ENCODE results near the gene PAGE5.

PAGE5 gene, protein sequence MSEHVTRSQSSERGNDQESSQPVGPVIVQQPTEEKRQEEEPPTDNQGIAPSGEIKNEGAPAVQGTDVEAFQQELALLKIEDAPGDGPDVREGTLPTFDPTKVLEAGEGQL

DNA sequence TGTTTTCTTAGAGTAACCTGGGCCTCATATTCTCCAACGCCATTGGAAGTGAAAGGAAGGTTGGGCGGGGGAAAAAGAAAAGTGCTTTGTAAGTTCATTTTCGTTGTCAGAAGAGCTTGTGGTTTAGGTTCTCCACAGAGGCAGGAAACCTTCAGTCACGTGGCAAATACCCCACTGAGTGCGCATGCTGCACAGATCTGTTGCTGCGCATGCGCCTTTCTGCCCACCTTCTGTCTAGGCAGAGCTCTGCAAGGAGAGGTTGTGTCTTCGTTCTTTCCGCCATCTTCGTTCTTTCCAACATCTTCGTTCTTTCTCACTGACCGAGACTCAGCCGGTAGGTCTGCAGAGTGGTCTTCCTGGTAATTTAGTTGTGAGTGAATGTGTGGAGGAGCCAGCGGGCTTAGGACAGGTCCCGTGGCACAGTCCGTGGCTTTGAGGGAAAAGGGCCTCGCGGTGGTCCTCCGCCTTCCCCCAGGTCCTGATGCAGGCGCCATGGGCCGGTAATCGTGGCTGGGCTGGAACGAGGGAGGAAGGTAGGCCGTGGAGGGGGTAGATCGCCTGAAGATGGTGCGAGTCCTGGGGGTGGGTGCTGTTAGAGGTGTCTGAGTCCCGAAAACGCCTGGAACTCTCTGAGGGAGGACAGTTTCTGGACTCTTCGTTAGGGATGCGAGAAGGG, at the start of gene PAGE5:
Gene PAGE5 (plus strand): TSS at position 228 of the 676 bp plus-strand sequence. CDS start 1,037 bp downstream, outside the sequence.
- in situ Hi-C loops (cut with MboI; ENCODE audit: low sequenced_read_pairs), result no loop called here

DNA sequence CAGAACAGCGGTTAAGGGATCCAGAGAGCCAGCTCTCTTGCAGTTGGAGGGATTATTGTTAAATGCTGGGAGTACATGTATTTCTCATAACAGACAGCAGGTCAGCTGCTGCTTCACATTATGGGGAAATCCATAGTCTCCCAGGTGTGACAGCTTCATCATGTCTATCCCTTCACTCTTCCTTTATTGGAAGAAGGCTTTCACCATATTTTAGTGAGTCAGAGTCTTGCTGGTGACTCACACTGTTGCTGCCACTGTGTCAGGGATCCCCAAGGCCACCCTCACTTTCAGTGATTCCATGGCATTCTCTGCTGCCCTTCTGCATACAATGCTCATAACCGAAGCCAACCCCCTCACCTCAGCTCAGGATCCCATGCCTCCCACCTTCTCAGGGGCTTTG, 32.9 kb upstream of the PAGE5 start:
- in situ Hi-C loops (cut with MboI; ENCODE audit: low sequenced_read_pairs), result no loop called here

DNA sequence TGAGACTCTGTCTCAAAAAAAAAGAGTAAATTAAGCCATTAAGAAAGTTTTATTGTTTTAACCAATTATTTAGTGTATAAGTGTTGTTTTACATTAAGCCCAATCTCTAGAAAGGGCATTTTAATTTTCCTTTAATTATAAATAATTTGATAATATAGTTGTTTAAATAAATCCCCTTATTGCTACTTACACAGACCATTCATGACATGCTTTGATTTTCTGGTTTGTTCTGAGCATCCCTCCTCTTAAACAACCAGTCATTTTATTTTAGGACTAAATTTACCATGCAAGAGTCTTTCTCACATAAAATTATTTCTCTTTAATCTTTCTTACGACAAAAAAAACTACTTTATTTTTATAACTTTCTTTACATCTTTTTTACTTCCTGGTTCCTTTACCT, 23.5 kb upstream of the PAGE5 start:
- in situ Hi-C loops (cut with MboI; ENCODE audit: low sequenced_read_pairs), result no loop called here

DNA sequence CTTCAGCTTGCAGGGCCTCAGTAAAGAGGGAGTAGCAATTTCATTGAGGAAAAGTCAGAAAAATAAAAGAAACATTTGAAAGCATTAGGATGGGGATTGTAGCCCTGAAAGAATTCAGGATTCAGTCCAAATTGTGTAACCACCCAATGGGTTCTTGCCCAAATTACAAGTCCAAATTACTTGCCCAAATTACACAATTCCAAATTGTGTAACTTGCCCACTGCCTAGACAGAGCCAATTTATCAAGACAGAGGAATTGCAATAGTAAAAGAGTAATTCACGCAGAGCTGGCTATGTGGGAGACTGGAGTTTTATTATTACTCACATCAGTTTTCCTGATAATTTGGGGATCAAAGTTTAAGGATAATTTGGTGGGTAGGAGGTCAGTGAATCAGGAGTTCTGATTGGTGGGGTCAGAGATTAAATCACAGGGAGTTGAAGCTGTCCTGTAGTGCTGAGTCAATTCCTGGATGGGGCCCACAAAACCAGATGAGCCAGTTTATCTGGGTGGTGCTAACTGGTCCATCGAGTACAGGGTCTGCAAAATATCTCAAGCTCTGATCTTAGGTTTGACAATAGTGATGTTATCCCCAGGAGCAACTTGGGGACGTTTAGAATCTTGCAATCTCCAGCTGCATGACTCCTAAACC, 18.1 kb upstream of the PAGE5 start:
- in situ Hi-C loops (cut with MboI; ENCODE audit: low sequenced_read_pairs), result no loop called here

DNA sequence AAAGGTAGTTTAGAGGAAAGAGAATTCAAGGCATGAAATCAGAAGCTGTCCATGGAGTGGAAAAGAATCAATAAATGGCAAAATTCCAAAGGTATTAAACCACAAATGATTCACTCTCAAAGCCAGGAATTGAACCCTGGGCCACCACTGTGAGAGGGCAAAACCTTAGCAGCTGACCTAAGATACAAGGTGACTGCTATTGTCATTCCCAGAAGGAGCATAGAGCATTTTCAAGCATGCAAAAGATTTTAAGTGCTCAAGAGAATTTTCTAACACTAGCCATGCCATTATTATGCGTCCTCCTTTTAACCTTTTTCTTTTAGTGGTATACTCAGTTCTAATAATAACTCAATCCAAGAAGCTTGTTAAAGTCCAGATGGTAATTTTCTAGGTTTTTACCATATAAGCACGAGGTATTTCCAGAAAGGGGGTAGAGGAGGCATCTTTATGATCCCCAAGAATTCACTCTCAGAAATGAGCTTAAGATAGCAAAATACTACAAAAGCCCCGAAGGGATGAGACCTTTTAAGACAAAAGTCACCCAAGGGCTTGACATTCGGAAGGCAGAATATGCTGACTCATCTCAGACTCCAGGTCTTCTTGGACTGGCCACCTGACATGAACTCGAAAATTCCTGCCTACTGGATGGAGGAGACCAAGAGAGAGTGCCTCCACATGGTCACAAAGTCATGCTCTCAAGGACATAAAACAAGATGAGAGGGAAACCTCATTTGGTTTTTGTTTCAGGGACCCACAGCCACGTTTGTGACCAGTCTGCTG, 13.8 kb upstream of the PAGE5 start:
- in situ Hi-C loops (cut with MboI; ENCODE audit: low sequenced_read_pairs), result no loop called here

DNA sequence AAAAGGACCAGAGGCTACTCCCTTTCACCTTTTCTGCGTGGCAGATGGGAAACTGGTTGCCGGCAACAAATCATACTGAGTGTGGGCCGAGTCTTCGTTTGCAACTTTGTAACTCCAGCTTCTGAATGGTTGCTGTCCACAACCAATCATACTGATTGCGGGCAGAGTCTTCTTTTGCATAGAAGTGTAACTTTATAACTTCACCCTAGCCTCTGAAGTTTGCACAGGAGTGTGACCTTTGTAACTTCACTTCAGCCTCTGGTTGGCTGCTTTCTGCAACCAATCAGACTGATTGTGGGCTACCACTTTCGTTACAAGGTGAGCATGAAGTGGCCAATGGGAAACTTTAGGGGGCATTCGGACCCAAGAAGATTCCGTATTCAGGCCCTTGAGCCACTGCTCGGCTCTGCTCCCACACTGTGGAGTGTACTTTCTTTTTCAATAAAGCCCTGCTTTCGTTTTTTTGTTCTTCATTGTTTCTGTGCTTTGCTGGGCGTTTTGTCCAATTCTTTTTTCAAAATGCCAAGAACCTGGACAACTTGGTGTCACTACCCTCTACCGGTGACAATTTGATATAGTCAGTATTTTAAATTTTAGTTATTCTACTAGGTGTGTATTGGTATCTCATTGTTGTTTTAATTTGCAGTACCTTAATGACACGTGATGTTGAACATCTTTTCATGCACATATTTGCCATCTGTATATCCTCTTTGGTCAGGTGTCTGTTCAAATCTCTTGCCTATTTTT, 9.0 kb upstream of the PAGE5 start:
- in situ Hi-C loops (cut with MboI; ENCODE audit: low sequenced_read_pairs), result no loop called here

DNA sequence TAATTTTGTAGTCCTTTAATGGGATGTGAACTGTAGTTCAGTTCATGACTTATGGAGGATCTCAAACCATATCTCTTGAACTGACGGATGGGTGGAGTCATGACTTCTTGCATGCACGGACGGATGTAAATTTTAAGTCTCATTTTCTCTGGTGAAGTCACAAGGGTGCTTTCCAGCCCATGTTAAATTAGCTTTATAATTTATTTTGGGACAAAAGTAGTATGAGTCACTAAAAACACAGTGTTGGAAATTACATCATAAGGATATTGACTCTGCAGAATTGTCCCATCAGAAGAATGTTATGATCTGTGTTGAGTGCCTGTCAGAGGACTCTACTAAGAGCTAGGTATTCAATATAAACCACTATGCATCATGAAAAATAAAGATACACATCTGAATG, 6.8 kb upstream of the PAGE5 start:
- in situ Hi-C loops (cut with MboI; ENCODE audit: low sequenced_read_pairs), result no loop called here

DNA sequence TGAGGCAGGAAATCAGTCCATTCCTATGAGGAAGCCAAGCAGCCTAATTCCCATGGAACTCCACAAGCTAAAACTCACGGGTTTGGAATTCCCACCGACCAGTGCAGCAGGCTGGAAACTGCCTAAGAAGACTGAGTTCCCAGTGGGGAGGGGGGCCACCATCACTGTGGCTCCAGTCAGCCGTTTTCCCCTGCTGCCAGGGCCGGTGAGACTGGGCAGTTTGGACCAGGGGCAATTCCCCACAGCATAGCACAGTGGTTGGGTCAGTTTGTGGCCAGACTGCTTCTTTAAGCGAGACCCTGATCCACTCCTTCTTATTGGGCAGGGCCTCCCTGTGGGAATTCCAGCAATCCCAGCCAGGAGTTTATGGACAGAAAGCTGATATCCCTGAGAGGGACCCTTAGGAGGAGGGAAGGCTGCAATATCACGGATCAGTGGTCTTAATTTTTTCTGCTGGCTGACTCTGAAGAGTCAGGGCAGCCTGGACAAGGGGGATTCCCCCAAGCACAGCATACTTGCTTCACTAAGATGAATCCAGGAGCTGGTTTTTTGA, 20.7 kb downstream of the PAGE5 start:
- in situ Hi-C loops (cut with MboI; ENCODE audit: low sequenced_read_pairs), result no loop called here

DNA sequence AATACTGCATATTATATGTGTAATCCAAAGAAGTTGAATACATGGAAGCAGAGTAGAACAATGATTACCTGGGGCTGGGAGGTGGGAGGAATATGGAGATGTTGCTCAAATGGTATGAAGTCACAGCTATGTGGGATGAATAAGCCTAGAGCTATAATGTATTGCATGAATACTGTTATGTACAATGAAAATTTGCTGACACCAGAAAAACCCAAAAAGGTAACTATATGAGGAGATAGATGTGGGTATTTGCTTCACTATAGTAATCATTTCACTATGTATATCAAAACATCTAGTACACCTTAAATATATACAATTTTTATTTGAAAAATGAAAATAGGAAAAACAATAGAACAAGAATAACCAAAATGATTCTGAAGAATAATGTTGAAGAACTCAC, 33.4 kb downstream of the PAGE5 start:
- in situ Hi-C loops (cut with MboI; ENCODE audit: low sequenced_read_pairs), result no loop called here

DNA sequence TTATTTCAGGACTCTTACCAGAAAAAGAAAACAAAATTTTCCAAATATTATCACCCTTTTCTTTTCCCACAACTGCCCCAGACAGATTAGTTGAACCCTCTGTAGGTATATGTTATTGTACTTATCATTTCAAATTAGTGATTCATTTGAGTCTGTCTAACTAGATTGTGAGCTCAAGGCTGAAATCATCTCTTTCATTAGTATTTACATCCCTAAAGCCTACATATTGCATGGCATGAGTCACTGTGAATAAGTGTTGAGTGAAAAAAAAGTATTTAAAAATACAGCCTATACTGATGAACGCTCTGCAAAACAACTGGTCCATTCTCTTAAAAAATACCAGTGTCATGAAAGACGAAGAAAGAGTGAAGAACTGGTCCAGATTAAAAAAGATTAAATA, 40.7 kb downstream of the PAGE5 start:
- in situ Hi-C loops (cut with MboI; ENCODE audit: low sequenced_read_pairs), result no loop called here

DNA sequence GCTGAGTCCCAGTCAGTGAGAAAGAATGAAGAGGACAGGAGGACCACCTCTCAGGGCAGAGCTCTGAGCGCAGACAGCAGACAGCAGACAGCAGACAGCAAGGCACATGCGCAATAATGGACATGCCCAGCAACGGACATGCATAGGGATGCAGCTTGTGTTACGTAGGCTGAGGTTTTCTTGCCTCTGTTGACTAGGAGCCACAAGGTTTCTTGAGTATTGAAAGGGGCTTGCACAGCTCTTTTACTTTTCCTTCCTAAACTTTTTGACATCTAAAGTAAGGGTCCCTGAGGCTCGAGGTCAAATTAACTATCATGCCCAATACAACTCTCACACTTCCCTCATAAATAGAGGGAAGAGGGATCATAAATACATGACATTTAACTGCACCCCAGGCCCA, 44.7 kb downstream of the PAGE5 start, which contains the start of gene PAGE3:
Gene PAGE3 (minus strand): TSS at position 101 of the 400 bp plus-strand sequence. CDS start 1,013 bp downstream, outside the sequence.
- in situ Hi-C loops (cut with MboI; ENCODE audit: low sequenced_read_pairs), result no loop called here

Data from HL-60/S4 treated with phorbol 12-myristate 13-acetate at 8.2 ng/mL for 4 days and 3 days (cell line).